Mesothelial cell of epicardium (in vitro differentiated cells): ENCODE data around the gene TANGO2. TPM values are rescaled to one million over a fixed set of nuclear protein-coding genes. Genes with fewer than 3 reads are reported as not detected.

Source experiments
- DNase-seq, 2 experiments: peaks; one replicate each; pipeline ENCODE4 v3.0.0; 2021; ENCODE audit warnings: low spot score in 2 of 2; ENCODE audit not compliant: unreplicated experiment in 2 of 2
- H3K27ac Mint-ChIP-seq: 2 replicates; pipeline ENCODE4 v1.8.0; 2021; ENCODE audit warnings: mixed read lengths
- H3K27me3 Mint-ChIP-seq: 2 replicates; pipeline ENCODE4 v1.8.0; 2021; ENCODE audit warnings: low read depth, mixed read lengths
- H3K36me3 Mint-ChIP-seq: 2 replicates; pipeline ENCODE4 v1.8.0; 2021; ENCODE audit warnings: mixed read lengths
- H3K4me1 Mint-ChIP-seq: 2 replicates; pipeline ENCODE4 v1.8.0; 2021; ENCODE audit warnings: mixed read lengths
- H3K4me3 Mint-ChIP-seq: 2 replicates; pipeline ENCODE4 v1.8.0; 2021; ENCODE audit warnings: mild to moderate bottlenecking, moderate library complexity, mixed read lengths
- H3K9me3 Mint-ChIP-seq: 2 replicates; pipeline ENCODE4 v1.8.0; 2021; ENCODE audit warnings: mixed read lengths
- CTCF ChIP-seq: fragments of 200-600 bp; sonication (generic); IDR thresholded peaks from one replicate; pipeline ENCODE4 v1.5.0; 2021; ENCODE audit warnings: antibody characterized with exemption; ENCODE audit not compliant: unreplicated experiment
- total RNA-seq: library from RNA; stranded (reverse); gene quantifications from 3 replicates; pipeline ENCODE4 v1.2.1, GENCODE V29; 2021

The TANGO2 gene
- total RNA-seq, 1 donor from 2014 or later, result 15.6 TPM

GRCh38 chr22:20051927-20052308 lies 31.0 kb downstream of the TANGO2 start:
- no peak overlapping the region for H3K4me3 Mint-ChIP-seq
- peaks cover 16% of the 10 kb centered on the region for H3K36me3 Mint-ChIP-seq
- no peaks in the 10 kb centered on the region for H3K4me1 Mint-ChIP-seq
- H3K27me3 Mint-ChIP-seq, result no peaks in the 10 kb centered on the region
- TF ChIP-seq CTCF, result no peak
- peaks cover 9% of the 10 kb centered on the region for H3K9me3 Mint-ChIP-seq
- DNase-seq, result no peak
- H3K27ac Mint-ChIP-seq, result no peak overlapping the region

DNA sequence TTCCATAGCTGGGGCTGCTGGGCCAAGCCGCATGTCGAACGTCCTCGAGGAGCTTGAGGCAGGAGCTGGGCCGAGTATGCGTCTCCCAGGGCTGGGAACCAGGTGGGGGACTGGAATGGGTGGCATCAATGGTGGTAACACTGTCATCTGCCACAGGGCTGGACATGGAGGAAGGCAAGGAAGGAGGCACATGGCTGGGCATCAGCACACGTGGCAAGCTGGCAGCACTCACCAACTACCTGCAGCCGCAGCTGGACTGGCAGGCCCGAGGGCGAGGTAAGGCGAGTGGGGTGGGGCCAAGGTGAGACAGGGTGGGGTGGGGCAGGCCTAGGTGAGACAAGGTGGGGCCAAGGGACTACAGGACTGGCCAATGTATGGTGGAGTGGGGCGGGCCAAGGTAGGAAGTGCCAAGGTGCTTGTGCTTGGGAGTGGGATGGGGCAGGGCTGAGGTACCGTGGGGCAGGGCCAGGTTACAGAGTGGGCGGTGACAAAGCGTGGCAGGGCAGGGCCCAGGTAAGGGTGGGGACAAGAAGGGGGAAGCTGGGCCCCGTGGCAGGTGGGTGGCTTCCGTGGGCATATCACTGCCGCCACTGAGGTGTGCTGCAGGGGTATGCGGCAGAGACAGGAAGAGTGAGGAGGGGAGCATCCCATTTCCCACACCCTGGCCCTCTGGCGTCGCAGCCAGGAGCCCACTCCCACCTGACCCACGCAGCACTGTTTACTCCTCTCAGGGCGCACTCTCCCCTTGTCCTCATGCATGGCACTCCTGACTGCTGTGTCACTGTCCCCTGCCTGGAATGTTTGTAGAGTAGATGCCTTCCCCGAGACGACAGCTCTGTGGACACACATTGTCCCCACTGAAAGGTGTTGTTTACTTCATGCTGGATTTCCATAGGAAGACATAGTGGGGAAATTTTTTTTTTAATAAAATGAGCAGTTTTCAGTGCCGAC lies 31.7 kb downstream of the TANGO2 start:
- H3K27me3 Mint-ChIP-seq, result no peaks in the 10 kb centered on the region
- no peak for TF ChIP-seq CTCF
- no peak for DNase-seq
- H3K4me3 Mint-ChIP-seq, result no peak overlapping the region
- H3K27ac Mint-ChIP-seq, result no peak overlapping the region
- no peaks in the 10 kb centered on the region for H3K4me1 Mint-ChIP-seq
- peaks cover 9% of the 10 kb centered on the region for H3K9me3 Mint-ChIP-seq
- peaks cover 15% of the 10 kb centered on the region for H3K36me3 Mint-ChIP-seq

DNA sequence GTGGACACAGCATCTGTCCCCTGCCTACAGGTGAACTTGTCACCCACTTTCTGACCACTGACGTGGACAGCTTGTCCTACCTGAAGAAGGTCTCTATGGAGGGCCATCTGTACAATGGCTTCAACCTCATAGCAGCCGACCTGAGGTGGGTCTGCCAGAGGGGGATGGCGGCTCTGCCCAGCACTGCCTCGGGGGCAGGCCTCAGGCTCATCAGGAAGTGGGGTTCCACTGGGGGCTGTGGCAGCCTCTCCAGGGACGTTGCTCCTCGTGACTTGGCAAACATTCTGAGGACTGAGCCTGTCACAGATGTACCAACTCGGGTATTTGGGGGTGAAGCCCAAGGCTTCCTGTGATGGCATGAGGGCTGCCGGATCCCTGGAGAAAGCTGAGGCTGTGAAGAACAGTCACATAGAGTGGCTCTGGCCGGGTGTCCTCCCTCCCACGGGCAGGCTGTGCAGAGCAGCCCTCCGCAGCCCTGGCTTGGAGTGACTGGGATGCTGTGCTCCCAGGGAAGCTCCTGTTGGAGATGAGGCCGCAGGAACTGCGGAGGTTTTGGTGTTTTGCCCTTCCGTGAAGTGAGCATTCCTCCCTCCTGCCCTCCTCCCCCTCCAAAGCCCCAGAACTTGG lies 32.6 kb downstream of the TANGO2 start:
- DNase-seq, result no peak
- Mint-ChIP-seq H3K4me1 (no peaks in the 10 kb centered on the region), H3K9me3 (peaks cover 4% of the 10 kb centered on the region), H3K27ac (no peak overlapping the region), H3K4me3 (no peak overlapping the region), H3K27me3 (no peaks in the 10 kb centered on the region), H3K36me3 (peaks cover 9% of the 10 kb centered on the region)
- no peak for TF ChIP-seq CTCF

DNA sequence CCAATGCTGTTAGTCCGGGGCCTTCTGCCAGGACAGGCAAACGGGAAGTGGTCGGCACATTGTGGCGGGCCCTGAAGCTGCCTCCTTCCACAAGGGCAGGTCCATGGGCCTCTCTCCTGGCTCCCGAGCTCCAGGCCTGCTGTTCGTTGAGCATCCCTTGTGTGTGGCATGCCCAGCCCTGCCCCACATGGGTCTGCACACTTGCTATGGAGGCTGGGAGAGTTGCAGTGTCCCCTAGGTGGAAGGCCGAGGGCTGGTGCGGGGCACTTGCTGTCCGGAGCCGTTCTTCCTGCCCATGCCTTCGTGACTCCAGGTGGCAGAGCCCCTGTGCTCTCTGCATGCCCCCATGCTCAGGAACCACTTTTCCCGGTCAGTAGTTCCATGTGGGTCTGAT lies 33.1 kb downstream of the TANGO2 start:
- Mint-ChIP-seq H3K36me3 (peaks cover 8% of the 10 kb centered on the region), H3K27ac (no peak overlapping the region), H3K4me1 (peaks cover 4% of the 10 kb centered on the region), H3K9me3 (peaks cover 1% of the 10 kb centered on the region), H3K4me3 (no peak overlapping the region), H3K27me3 (no peaks in the 10 kb centered on the region)
- TF ChIP-seq CTCF, result no peak
- DNase-seq, result no peak

DNA sequence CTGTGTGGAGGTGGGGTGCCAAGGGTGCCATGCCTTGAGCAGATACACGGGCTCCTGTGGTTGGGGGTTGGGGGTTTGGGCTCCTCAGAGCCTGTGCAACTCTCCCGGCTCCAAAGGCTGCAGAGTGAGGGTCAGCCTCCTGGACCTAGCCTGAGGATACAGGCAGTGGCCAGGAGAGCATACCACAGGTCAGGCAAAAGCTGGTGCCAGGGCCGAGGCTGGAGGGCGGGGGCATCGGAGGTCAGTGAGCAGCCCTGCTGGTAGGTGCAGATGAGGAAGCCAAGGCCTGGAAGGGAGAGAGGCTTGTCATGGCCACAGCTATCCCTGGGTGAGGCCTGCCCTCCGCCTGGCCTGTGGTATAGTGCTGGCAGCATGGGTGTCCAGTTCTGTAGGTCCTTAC lies 33.6 kb downstream of the TANGO2 start:
- Mint-ChIP-seq H3K4me3 (no peak overlapping the region), H3K4me1 (peaks cover 4% of the 10 kb centered on the region), H3K27me3 (no peaks in the 10 kb centered on the region), H3K9me3 (no peaks in the 10 kb centered on the region), H3K27ac (no peak overlapping the region), H3K36me3 (peaks cover 6% of the 10 kb centered on the region)
- DNase-seq, result no peak
- TF ChIP-seq CTCF, result no peak
